Tibial nerve (tissue), 3 donors: ENCODE data around the gene DCUN1D2.

Experiments used
- POLR2A ChIP-seq, 2 donors: fragments of 450-650 bp; IDR thresholded peaks; one replicate each; pipeline ENCODE4 v1.6.1; 2017; ENCODE audit warnings: antibody characterized with exemption in 2 of 2, mild to moderate bottlenecking in 2 of 2, moderate library complexity in 2 of 2
- TF ChIP-seq, protein P1 (sequence below), 5 experiments: fragments of 200-600 bp in 3 of 5; fragments of 450-650 bp in 2 of 5; sonication (generic) in 3 of 5; IDR thresholded peaks; one replicate each; pipeline ENCODE4 v1.5.1; 2016 to 2019; ENCODE audit warnings: antibody characterized with exemption in 5 of 5, mild to moderate bottlenecking in 3 of 5, moderate library complexity in 2 of 5

- TF ChIP-seq, protein P1, sequence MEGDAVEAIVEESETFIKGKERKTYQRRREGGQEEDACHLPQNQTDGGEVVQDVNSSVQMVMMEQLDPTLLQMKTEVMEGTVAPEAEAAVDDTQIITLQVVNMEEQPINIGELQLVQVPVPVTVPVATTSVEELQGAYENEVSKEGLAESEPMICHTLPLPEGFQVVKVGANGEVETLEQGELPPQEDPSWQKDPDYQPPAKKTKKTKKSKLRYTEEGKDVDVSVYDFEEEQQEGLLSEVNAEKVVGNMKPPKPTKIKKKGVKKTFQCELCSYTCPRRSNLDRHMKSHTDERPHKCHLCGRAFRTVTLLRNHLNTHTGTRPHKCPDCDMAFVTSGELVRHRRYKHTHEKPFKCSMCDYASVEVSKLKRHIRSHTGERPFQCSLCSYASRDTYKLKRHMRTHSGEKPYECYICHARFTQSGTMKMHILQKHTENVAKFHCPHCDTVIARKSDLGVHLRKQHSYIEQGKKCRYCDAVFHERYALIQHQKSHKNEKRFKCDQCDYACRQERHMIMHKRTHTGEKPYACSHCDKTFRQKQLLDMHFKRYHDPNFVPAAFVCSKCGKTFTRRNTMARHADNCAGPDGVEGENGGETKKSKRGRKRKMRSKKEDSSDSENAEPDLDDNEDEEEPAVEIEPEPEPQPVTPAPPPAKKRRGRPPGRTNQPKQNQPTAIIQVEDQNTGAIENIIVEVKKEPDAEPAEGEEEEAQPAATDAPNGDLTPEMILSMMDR (IDR thresholded peaks at IDR 0.05): no peak
- TF ChIP-seq POLR2A (IDR thresholded peaks at IDR 0.05): no peak
These were observed 48.0 kb downstream of the DCUN1D2 start for GRCh38 chr13:113442354-113442984.
